T-helper 9 cell (primary cell): ENCODE data around the gene COBL.

ENCODE experiments used
- DNase-seq: peaks from one replicate; pipeline ENCODE4 v3.0.0-alpha.2; 2020

Gene COBL

DNA sequence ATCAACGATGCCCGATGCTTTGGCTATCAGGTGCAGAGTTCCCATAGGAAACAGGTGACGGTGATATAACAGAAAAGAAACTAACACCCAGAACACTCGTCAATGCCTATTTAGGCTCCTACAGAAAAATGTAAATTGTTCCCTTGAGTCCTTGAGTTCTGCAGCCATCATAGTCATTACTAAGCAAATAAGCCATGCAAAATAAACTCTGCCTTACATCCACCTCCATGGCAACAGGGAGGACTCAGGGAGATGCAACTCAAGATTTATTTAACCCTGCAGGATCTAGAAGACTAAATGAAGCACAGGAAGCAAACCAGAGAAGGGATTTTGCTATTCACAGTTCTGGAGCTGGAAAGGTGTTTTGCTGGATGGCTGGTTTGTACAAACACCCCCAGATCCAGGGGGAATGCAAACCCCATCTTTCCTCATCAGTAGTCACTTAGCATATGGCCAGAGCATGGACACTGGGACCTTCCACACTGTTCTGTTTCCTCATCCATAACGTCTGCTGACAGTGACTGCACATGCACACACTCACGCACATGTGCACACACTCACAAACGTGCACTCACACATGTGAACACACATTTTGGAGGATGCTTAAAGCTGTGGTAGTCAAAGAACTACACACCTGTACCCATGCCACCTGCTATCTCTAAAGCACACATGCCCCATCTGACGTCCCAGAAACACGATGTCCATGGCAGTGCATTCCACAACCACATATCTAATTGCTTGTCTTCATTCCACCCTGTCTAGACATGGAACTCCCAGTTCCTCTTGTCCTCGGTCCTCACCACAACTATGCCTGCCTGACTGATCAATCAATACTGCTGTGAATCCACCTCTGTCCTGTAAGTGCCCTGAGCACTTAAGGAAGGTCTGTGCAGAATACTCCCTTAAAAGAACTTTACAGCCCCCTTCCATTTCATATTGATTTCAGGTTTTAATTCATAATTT, 178.2 kb downstream of the COBL start:
- DNase-seq = no peak

GRCh38 chr7:51135576-51135975, 181.0 kb downstream of the COBL start:
- no peak for DNase-seq

GRCh38 chr7:51134013-51134441, 182.6 kb downstream of the COBL start:
- DNase-seq = no peak

GRCh38 chr7:51132661-51133060, 183.9 kb downstream of the COBL start:
- DNase-seq = no peak

- DNase-seq = no peak
Observed at GRCh38 chr7:51129527-51130472, 186.8 kb downstream of the COBL start.

DNA sequence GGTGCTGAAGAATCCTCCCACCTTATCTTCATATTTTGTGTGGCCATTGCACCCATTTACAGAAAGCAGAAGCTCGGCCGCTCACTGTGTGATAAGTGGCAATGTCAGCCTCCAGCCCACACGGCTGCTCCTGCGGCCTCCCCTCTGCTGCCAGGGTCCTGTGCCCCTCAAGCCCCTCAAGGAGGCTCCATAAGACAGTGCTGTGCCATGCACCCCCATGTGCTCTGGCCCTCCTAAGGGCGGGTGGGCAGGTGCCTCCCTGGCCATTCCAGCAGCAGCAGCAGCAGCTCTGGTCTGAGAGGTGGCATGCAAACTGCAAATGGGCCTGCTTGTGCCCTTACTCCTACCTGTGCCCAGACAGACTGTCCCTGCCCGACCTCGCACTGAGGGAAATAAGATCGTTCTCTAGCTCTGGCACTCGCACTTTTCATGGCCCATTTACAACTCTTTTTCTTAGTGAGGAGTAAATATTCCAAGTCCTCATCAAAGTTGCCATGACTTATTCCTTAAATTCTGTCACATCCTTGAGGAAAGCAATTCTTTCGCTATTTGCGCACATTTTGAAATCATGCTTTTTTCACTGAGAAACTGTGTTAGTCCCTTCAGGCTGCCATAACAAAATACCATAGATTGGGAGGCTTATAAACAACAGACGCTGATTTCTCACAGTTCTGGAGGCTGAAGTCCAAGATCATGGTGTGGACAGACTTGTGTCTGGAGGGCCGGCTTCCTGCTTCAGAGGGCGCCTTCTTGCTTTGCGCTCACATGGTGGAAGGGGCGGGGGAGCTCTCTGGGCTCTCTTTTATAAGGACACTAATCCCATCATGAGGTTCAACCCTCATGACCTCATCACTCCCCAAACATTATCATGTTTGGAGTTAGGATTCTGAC, 187.8 kb downstream of the COBL start:
- no peak for DNase-seq

GRCh38 chr7:51127618-51127904, 189.0 kb downstream of the COBL start:
- no peak for DNase-seq

DNA sequence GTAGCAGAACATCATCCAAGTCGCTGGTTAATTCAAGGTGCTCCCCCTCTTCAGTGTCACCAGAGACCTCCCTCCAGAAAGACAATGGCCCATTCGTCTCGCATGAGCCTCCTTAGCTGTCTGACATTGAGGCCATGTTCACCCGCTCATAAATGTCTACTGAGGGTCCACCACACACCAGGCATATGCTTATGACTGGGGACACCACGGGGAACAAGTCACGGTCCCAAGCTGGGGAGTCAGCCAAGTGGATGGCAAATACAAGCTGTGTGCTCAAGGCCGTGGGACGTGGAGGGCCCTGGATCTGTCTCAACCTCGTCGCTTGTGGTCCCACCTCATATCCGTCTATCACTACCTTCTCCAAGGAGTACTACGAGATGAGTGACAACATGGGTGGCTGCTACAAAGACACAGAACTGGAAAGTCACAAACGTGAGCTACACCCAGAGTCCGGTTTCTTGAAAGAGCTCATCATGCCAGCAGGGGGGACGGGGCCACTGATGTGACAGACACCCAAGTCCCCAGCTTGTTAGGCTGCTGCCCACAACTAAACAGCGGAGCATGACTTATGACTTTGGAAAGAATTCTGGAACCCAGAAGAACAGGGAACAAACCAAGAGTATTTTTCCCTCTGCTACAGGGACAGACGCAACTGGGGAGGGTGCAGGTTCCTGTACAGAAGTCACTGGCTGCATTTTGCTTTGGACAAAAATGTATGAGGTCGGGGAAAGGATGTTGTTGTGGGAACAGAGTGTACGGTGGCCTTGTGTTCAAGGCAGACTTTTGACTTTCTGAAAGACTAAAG, 189.6 kb downstream of the COBL start:
- no peak for DNase-seq

- DNase-seq = no peak
Observed at GRCh38 chr7:51126324-51126723, 190.3 kb downstream of the COBL start.

- no peak for DNase-seq
Observed at GRCh38 chr7:51124321-51124720, 192.3 kb downstream of the COBL start.

DNA sequence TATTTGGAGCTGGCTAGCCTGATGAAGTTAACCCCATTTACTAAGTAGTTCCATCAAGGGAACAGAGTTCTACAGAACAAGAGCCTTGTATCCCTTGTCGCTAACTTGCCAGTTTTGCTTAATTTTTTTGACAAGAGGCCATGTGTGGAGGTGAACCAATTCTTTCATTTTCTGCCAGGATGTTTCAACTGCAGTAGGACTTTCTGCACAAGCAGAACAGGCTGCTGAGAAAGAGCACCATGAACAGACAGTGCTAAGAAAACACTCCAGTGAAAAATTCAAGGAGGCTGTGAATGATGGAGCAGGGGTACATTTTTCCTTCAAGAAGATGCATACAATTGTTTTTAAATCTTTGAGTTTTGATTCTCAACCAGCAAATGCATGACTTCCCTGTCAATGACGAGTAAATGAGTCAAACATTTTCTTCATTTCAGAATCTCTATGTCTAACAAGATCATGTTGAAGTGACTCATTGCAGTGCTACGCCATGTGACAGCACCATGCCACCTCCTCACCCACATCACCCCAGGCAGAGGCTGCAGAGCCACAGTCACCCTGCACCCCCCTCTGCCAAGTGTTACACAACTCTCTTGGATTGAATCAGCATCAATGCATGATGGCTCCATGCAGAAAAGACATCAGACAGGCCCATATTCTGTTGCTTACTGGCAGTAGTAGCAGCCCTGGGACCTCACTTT, 193.1 kb downstream of the COBL start:
- no peak for DNase-seq

GRCh38 chr7:51121931-51122425, 194.6 kb downstream of the COBL start:
- DNase-seq = no peak

DNA sequence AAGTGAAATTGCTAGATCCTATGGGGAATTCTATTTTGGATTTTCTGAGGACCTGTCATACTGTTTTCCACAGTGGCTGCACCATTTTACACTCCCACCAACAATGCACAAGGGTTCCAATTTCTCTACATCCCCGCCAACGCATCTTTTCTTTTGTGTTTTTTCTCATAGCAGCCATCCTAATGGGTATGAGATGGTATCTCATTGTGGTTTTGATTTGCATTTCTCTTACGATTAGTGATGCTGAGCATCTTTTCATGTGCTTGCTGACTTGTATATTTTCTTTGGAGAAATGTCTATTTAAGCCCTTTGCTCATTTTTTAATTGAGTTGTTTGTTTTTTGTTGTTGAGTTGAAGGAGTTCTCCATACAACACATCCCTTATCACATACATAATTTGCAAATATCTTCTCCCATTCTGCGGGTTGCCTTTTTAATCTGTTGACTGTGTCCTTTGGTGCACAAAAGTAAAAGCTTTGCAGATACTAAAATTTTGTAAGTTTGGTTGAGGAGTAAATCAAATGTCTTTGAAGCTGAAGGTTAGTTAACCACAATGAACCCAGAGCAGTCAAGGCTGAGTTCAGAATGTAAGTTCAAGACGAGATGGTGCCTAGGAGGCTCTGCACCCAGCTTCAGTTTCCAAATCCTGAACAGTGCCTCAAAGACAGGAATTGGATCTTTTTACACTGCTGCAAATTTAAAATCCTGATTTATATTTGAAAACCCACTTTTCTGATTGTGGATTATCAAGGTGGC, 195.4 kb downstream of the COBL start:
- no peak for DNase-seq

DNA sequence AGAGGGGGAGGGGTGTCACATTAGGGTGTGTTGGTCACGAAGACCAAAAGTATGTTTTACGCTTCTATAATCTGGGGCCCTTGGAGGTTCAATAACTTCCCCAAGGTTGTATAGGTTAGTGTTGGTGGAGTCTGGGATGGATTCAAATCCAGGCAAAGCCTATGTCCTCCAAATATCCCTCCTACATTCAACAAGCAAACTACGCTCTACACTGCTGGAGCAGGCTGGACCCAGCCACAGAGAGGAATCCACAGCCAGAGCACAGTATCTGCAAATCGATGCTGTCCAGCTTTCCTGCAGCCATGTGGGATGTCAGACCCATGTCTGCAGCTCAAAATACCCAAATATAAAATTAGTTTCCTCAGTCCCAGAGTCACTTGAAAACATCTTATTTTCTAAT, 198.0 kb downstream of the COBL start:
- no peak for DNase-seq

DNA sequence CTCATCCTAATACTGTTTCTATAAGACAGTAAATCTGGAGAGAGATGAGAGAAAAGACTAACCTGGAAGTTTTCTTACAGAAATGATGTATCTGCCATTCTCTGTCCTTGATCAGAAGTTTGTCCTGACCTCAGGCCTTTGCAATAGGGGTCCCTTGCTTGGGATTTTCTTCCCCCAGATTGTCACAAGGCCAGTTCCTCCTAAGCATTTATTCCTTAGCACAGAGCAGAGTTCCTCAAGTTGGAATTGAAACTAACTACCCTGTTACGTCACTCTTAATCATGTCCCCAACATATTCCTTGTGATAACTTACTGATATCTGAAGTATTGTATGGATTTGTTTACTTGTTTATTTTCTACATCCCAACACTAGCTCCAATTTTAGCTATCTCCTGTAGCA, 202.1 kb downstream of the COBL start:
- no peak for DNase-seq

- no peak for DNase-seq
Observed at GRCh38 chr7:51113962-51114361, 202.6 kb downstream of the COBL start.

DNA sequence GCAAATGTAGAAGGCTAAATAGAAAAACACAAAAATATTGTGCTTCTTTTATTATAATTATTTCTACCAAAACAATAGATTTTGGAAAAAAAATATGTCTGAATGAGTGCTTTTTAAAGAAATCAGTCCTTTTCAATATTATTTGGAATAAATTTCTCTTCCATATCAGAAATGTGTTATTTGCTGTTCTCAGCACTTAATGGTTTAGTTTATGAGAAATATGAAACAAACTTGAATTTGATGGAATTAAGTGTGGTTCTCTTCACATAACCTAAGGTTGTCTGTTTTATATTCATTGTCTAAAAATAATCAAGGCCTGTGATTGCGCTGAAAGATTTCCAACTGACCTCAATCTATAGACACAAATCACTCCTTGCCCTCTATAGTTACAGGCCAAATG, 203.0 kb downstream of the COBL start:
- DNase-seq = no peak

GRCh38 chr7:51111241-51111940, 205.2 kb downstream of the COBL start:
- DNase-seq = no peak

- DNase-seq = no peak
Observed at GRCh38 chr7:51108134-51108533, 208.5 kb downstream of the COBL start.

- no peak for DNase-seq
Observed at GRCh38 chr7:51104278-51104677, 212.3 kb downstream of the COBL start.
